ENCODE data around the gene DIS3L2. TPM values are rescaled to one million over a fixed set of nuclear protein-coding genes. Genes with fewer than 3 reads are reported as not detected.
"Not testable (repeated sequence)": the region's sequence is repeated elsewhere in the genome, so short reads cannot be mapped to it uniquely, and the experiment has no call there.

DIS3L2 gene
- total and polyA plus RNA-seq, 8 donors, result 25.2 to 43.4 (median 36.3) TPM

DNA sequence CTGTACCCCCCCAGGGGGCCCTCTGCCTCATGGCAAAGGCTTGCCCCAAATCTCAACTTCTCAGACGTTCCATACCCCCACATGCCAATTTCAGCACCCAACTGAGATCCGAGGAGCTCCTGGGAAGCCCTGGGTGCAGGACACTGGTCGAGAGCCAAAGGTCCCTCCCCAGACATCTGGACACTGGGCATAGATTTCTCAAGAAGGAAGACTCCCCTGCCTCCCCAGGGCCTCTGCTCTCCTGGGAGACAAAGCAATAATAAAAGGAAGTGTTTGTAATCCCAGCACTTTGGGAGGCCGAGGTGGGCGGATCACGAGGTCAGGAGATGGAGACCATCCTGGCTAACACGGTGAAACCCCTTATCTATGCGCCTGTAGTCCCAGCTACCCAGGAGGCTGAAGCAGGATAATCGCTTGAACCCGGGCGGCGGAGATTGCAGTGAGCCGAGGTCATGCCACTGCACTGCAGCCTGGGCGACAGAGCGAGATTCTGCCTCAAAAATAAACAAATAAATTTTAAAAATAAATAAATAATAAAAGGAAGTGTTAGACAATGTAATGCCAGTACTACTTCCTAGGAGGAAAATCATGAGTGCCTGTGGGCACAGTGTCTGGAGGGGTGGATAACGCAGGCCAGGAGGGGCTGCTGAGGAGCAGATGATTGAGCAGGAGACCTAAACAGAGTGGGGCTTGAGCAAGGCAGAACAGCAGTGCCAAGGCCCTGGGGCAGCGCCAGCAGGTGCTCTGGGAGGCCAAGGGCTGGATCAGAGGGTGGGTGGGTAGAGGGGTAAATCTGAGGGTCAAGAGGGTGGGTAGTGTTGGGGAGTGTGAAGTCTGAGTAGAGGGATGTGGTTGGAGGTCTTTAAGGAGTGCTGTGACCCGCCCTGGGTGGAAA is 421.1 kb downstream of the DIS3L2 start:
- no peaks in the 10 kb centered on the region for H3K9me3 ChIP-seq
- peaks cover 0 to 6% of the 10 kb centered on the region in 2 donors for H3K4me1 ChIP-seq
- no peak overlapping the region for H3K27ac ChIP-seq
- intact Hi-C loops (cut with DNase I), result no loop called here
- H3K27me3 ChIP-seq, result peaks cover 31 to 75% of the 10 kb centered on the region in 2 donors
- H3K36me3 ChIP-seq, result no peaks in the 10 kb centered on the region
- TF ChIP-seq, protein P1, sequence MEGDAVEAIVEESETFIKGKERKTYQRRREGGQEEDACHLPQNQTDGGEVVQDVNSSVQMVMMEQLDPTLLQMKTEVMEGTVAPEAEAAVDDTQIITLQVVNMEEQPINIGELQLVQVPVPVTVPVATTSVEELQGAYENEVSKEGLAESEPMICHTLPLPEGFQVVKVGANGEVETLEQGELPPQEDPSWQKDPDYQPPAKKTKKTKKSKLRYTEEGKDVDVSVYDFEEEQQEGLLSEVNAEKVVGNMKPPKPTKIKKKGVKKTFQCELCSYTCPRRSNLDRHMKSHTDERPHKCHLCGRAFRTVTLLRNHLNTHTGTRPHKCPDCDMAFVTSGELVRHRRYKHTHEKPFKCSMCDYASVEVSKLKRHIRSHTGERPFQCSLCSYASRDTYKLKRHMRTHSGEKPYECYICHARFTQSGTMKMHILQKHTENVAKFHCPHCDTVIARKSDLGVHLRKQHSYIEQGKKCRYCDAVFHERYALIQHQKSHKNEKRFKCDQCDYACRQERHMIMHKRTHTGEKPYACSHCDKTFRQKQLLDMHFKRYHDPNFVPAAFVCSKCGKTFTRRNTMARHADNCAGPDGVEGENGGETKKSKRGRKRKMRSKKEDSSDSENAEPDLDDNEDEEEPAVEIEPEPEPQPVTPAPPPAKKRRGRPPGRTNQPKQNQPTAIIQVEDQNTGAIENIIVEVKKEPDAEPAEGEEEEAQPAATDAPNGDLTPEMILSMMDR (IDR thresholded peaks at IDR 0.05), result no peak
- no peak for DNase-seq
- H3K4me3 ChIP-seq, result no peak overlapping the region
- ATAC-seq, result no peak

DNA sequence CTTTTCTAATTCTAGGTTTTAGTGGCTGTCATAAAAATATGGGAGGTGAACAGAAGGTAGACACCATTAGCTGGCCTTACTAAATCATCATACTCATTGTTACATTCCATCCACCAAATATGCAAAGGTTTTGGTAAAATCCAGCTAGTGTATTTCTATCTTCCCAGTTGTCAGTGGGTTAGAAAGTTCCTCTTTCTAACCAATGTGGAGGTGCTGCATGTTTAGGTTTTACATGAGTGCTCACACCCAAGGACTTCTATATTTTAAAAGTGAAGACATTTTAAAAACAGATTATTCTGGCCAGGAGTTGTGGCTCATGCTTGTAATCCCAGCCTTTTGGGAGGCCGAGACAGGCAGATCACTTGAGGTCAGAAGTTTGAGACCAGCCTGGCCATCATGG is 423.0 kb downstream of the DIS3L2 start:
- H3K27me3 ChIP-seq, result peaks cover 49 to 93% of the 10 kb centered on the region in 2 donors
- intact Hi-C loops (cut with DNase I), result no loop called here

DNA sequence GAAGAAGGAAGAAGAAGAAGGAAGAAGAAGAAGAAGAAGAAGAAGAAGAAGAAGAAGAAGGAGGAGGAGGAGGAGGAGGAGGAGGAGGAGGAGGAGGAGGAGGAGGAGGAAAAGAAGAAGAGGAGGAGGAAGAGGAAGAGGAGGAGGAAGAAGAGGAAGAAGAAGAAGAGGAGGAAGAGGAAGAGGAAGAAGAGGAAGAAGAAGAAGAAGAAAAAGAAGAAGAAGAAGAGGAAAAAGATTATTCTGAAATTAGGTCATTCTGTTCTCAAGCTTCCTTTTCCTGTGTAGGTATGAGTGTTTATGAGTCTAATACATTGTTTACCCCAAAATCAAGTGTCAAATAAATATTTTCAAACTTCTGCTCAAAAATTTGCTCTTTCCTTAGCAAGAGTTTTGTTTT is 423.5 kb downstream of the DIS3L2 start:
- H3K36me3 ChIP-seq; H3K4me1 ChIP-seq; H3K9me3 ChIP-seq; H3K4me3 ChIP-seq; H3K27ac ChIP-seq; DNase-seq; ATAC-seq; intact Hi-C loops (cut with DNase I): not testable (repeated sequence)
- peaks cover 49 to 91% of the 10 kb centered on the region in 2 donors for H3K27me3 ChIP-seq

More for the DNA sequence above, 423.0 kb downstream of the DIS3L2 start:
- no peak overlapping the region for H3K4me3 ChIP-seq
- DNase-seq, result no peak
- TF ChIP-seq, protein P1 (IDR thresholded peaks at IDR 0.05), result no peak
- H3K4me1 ChIP-seq, result peaks cover 0 to 6% of the 10 kb centered on the region in 2 donors
- H3K27ac ChIP-seq, result no peak overlapping the region
- no peaks in the 10 kb centered on the region for H3K9me3 ChIP-seq
- ATAC-seq, result no peak
- no peaks in the 10 kb centered on the region for H3K36me3 ChIP-seq

DNA sequence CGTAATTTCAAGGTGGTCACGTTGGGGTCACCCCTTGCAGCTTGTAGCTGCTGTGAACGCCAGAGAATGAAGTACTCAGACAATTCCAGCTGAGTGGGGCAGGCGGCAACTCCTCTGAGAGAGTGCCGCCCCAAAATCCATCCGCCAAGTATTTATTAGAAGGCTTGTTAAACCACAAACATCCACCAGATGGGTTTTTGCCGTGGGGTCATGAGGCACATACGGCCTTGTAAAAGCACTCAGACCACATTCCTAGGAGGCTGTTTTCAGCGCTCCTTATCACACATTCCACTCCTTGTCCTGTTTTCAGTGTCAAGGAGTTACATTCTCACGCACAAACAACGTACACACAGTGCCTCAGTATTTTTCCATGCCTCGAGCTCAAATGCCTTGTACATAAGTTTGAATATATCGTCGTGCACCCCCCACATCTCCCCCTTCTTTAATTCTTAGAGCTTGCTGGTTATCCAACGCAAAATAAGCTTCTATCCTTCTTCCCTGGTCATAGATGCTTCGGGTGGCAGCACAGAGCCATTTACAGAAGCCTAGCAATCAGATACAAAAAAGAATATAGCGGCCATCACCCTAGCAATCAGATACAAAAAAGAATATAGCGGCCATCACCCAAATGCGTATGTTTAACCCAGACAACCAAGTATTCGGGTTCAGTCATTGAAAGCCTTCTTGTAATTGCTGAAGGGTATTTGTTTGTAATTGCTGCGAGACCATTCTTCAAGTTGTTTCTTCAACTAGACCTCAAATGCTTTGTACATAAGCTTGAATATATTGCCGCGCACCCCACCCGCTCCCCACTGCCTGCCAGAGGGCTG is 424.4 kb downstream of the DIS3L2 start:
- Histone ChIP-seq H3K4me3 (peak overlapping the region in 1 of 2 donors; percentile 28), H3K9me3 (no peaks in the 10 kb centered on the region), H3K4me1 (peaks cover 0 to 6% of the 10 kb centered on the region in 2 donors), H3K27ac (peak overlapping the region; percentile 33 to 41), H3K36me3 (no peaks in the 10 kb centered on the region), H3K27me3 (peaks cover 51 to 94% of the 10 kb centered on the region in 2 donors)
- peak; percentile 65 for ATAC-seq
- DNase-seq, result peak in 1 of 4 donors; percentile 44
- TF ChIP-seq, protein P1 (IDR thresholded peaks at IDR 0.05), result no peak
- intact Hi-C loops (cut with DNase I), result no loop called here

DNA sequence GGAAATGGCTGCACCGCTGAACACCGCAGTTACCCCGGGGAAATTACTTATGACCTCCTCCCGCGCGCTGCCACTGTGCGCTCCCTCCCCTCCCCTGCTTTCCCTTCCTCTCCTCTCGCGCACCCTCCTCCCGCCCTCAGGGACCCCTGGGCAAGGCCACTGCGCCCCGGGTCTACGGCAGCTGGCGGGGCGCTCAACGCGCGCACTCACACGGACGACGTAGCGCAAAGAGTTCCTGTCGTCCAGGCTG is 424.9 kb downstream of the DIS3L2 start:
- Histone ChIP-seq H3K27me3 (peaks cover 52 to 94% of the 10 kb centered on the region in 2 donors), H3K4me1 (peaks cover 0 to 6% of the 10 kb centered on the region in 2 donors), H3K9me3 (no peaks in the 10 kb centered on the region), H3K4me3 (peak overlapping the region in 1 of 2 donors; percentile 28), H3K27ac (peak overlapping the region; percentile 33 to 41), H3K36me3 (no peaks in the 10 kb centered on the region)
- no peak for DNase-seq
- intact Hi-C loops (cut with DNase I), result no loop called here
- TF ChIP-seq, protein P1 (IDR thresholded peaks at IDR 0.05), result no peak
- peak; percentile 23 for ATAC-seq

Small RNAs within 50 kb of the gene (microRNA-seq; reads per million reads assigned to microRNA genes)
- gene MIR562, result 0 reads per million in 2 donors

Other genes starting within 250 kb of the DIS3L2 start
- 10 to 100 TPM; 19.7 to 20.0 TPM for gene PDE6D, start 180.4 kb upstream of the DIS3L2 start, total RNA-seq
- gene PDE6D, start 180.4 kb upstream of the DIS3L2 start, polyA plus RNA-seq (ENCODE audit: insufficient read length in 6 of 6), result 10 to 100 TPM; 22.2 to 27.9 (median 24.6) TPM
- gene COPS7B, start 175.3 kb upstream of the DIS3L2 start, total RNA-seq, result 10 to 100 TPM; 26.0 to 26.6 TPM
- 10 to 100 TPM; 56.4 to 72.2 (median 64.6) TPM for gene COPS7B, start 175.3 kb upstream of the DIS3L2 start, polyA plus RNA-seq (ENCODE audit: insufficient read length in 6 of 6)
- not detected for gene NPPC, start 35.3 kb upstream of the DIS3L2 start, total RNA-seq
- gene NPPC, start 35.3 kb upstream of the DIS3L2 start, polyA plus RNA-seq (ENCODE audit: insufficient read length in 6 of 6), result under 1 TPM in 2 of 6 donors, not detected in 4; 0.14 to 0.23 TPM